GM12878 (cell line): ENCODE measurements around the gene FBXL22. TPM values are rescaled to one million over a fixed set of nuclear protein-coding genes. Genes with fewer than 3 reads are reported as not detected.

Experiments used
- ATAC-seq: fragments of 200-7000 bp; cut with Tn5 transposase; 3 replicates; pipeline ENCODE4 v1.9.1; 2020; ENCODE audit warnings: mild to moderate bottlenecking, moderate library complexity
- BruUV-seq: library from RNA; stranded (reverse); fragments of 400-500 nt; replicated peaks from 2 replicates; lab custom pipeline; 2021; lab: Mats Ljungman, UMichigan
- CTCF ChIA-PET: fragments of 300-600 bp; sonication (Branson Sonifier 250); formaldehyde crosslinking; extraction: SDS; loops from one replicate; lab custom pipeline; 2021; ENCODE audit warnings: inconsistent platforms; lab: Yijun Ruan, JAX
- POLR2A ChIA-PET: fragments of 350-600 bp; formaldehyde crosslinking; extraction: SDS; loops from one replicate; lab custom pipeline; 2021; ENCODE audit warnings: inconsistent platforms; lab: Charles Lee
- RAD21 ChIA-PET: fragments of 300-600 bp; sonication (Branson Sonifier 250); formaldehyde crosslinking; loops from one replicate; lab custom pipeline; 2023; ENCODE audit warnings: antibody characterized with exemption; ENCODE audit not compliant: unreplicated experiment; lab: Charles Lee
- SMC1A ChIA-PET: fragments of 300-600 bp; sonication (Branson Sonifier 250); formaldehyde crosslinking; loops from one replicate; lab custom pipeline; 2023; ENCODE audit not compliant: unreplicated experiment, uncharacterized antibody; lab: Charles Lee
- DNase-seq: peaks from one replicate; pipeline ENCODE4 v3.0.0-alpha.2; 2011; ENCODE audit warnings: low read depth, low spot score
- FAIRE-seq: peaks from 3 replicates; lab custom pipeline; 2011; peaks lifted over from hg19 to GRCh38; lab: Jason Lieb, UNC
- H2AFZ ChIP-seq: 2 replicates; pipeline ENCODE4 v1.6.0; 2011; ENCODE audit warnings: low read depth, low read length, control low read depth; ENCODE audit not compliant: control insufficient read depth
- H3K27ac ChIP-seq: 2 replicates; pipeline ENCODE4 v1.5.1; 2011; ENCODE audit warnings: control low read depth; ENCODE audit not compliant: control insufficient read depth, insufficient read depth
- H3K27me3 ChIP-seq, 2 experiments: replicated peaks in 1 of 2; 2 replicates each; pipeline versions ENCODE4 v1.6.0 to v1.6.1; 2011; ENCODE audit warnings: low read length in 1 of 2; ENCODE audit not compliant: control insufficient read depth in 2 of 2, insufficient read depth in 2 of 2
- H3K36me3 ChIP-seq, 2 experiments: 2 replicates each; pipeline ENCODE4 v1.5.1; 2011; ENCODE audit warnings: low read length in 1 of 2; ENCODE audit not compliant: control insufficient read depth in 2 of 2, insufficient read depth in 2 of 2
- H3K4me1 ChIP-seq: 2 replicates; pipeline ENCODE4 v1.6.1; 2011; ENCODE audit warnings: mild to moderate bottlenecking, low read length, moderate library complexity, mixed read lengths; ENCODE audit not compliant: control insufficient read depth, insufficient read depth
- H3K4me2 ChIP-seq: 2 replicates; pipeline ENCODE4 v1.6.0; 2011; ENCODE audit warnings: control low read depth; ENCODE audit not compliant: control insufficient read depth, insufficient read depth
- H3K4me3 ChIP-seq: fragments of 200-600 bp; sonication (generic); 2 replicates; pipeline ENCODE4 v1.5.1; 2016
- H3K79me2 ChIP-seq: 2 replicates; pipeline ENCODE4 v1.6.0; 2011; ENCODE audit warnings: low read length; ENCODE audit not compliant: control insufficient read depth, insufficient read depth
- H3K9ac ChIP-seq: 2 replicates; pipeline ENCODE4 v1.8.0; 2011; ENCODE audit warnings: low read length, control low read depth, mixed read lengths; ENCODE audit not compliant: control insufficient read depth, insufficient read depth
- H3K9me3 ChIP-seq: replicated peaks from 3 replicates; pipeline ENCODE4 v1.5.1; 2011; ENCODE audit warnings: mild to moderate bottlenecking, low read length; ENCODE audit not compliant: control insufficient read depth, insufficient read depth
- H4K20me1 ChIP-seq: 2 replicates; pipeline ENCODE4 v1.6.0; 2011; ENCODE audit not compliant: control insufficient read depth, insufficient read depth
- CEBPB ChIP-seq, 2 experiments: fragments of 150-350 bp in 1 of 2; IDR thresholded peaks; 2 replicates each; pipeline ENCODE4 v1.6.1; 2012 to 2014; ENCODE audit warnings: low read depth in 2 of 2, low read length in 2 of 2, borderline replicate concordance in 1 of 2, inconsistent platforms in 1 of 2
- CREB1 ChIP-seq: IDR thresholded peaks from 2 replicates; pipeline ENCODE4 v1.6.1; 2012; ENCODE audit warnings: low read depth, mild to moderate bottlenecking, inconsistent platforms
- HDAC2 ChIP-seq: fragments of 200-600 bp; sonication (generic); IDR thresholded peaks from 2 replicates; pipeline ENCODE4 v1.6.1; 2017
- IRF4 ChIP-seq: IDR thresholded peaks from 2 replicates; pipeline ENCODE4 v1.6.1; 2011; ENCODE audit warnings: low read depth, low read length
- KAT2A ChIP-seq: conservative IDR thresholded peaks from 2 replicates; pipeline ENCODE4 v1.6.1; 2011; ENCODE audit warnings: low read depth, low read length; ENCODE audit not compliant: control insufficient read depth
- KLF5 ChIP-seq: fragments of 450-650 bp; IDR thresholded peaks from 2 replicates; pipeline ENCODE4 v1.6.1; 2014; ENCODE audit warnings: mild to moderate bottlenecking; ENCODE audit not compliant: partially characterized antibody
- PAX8 ChIP-seq: fragments of 450-650 bp; IDR thresholded peaks from 2 replicates; pipeline ENCODE4 v1.6.1; 2017; ENCODE audit warnings: mild to moderate bottlenecking, moderate library complexity
- RCOR1 ChIP-seq: conservative IDR thresholded peaks from 2 replicates; pipeline ENCODE4 v1.6.1; 2012; ENCODE audit warnings: low read depth, low read length, improper control_type of control experiment
- SMC3 ChIP-seq: IDR thresholded peaks from 2 replicates; pipeline ENCODE4 v1.6.1; 2011; ENCODE audit warnings: low read length, improper control_type of control experiment, borderline replicate concordance
- SPI1 ChIP-seq: IDR thresholded peaks from 2 replicates; pipeline ENCODE4 v1.6.1; 2011; ENCODE audit warnings: low read depth, mild to moderate bottlenecking, low read length, moderate library complexity, borderline replicate concordance; ENCODE audit not compliant: insufficient read depth
- TBL1XR1 ChIP-seq: IDR thresholded peaks from 2 replicates; pipeline ENCODE4 v1.6.1; 2012; ENCODE audit warnings: low read depth, low read length, improper control_type of control experiment
- WRNIP1 ChIP-seq: IDR thresholded peaks from 2 replicates; pipeline ENCODE4 v1.6.1; 2011; ENCODE audit warnings: low read depth, low read length, improper control_type of control experiment, borderline replicate concordance
- ZBED1 ChIP-seq: IDR thresholded peaks from 2 replicates; pipeline ENCODE4 v1.6.1; 2016; ENCODE audit warnings: borderline replicate concordance
- ZZZ3 ChIP-seq: IDR thresholded peaks from 2 replicates; pipeline ENCODE4 v1.6.1; 2011; ENCODE audit warnings: low read depth; ENCODE audit not compliant: control insufficient read depth, insufficient read length
- WGBS: methylation state at CpG from one replicate; pipeline ENCODE4 v1.1.6; 2016; ENCODE audit warnings: low lambda C conversion rate; ENCODE audit not compliant: insufficient replicate concordance, insufficient coverage; ENCODE audit errors: missing lambda C conversion rate; 5-methylcytosine and 5-hydroxymethylcytosine counted together
- in situ Hi-C: fragments of 300-500 bp; cut with MboI; formaldehyde crosslinking; loops from 9 replicates; pipeline ENCODE4 v1.14.3; 2018; ENCODE audit warnings: mixed read lengths
- intact Hi-C: fragments of 100-400 bp; cut with micrococcal nuclease; formaldehyde crosslinking; loops from one replicate; pipeline ENCODE4 v1.14.2; 2022; ENCODE audit not compliant: unreplicated experiment
- polyA plus RNA-seq, 11 experiments: library from polyadenylated mRNA; depleted of rRNA in 4 of 11; unstranded in 6 of 11; stranded (reverse) in 5 of 11; fragments of >200 nt; fragmentation: Nextera tagmentation in 4 of 11; fragmentation: Illumina TruSeq in 1 of 11; extraction: Ambion mirVana in 4 of 11; extraction: Trizol in 1 of 11; gene quantifications; 1 replicate in 1 of 11; 2 replicates in 10 of 11; pipeline versions ENCODE4 v1.2.1 to v1.2.3, GENCODE V29; 2011 to 2016; ENCODE audit warnings: inconsistent platforms in 2 of 11, missing spikeins in 2 of 11, low read depth in 1 of 11
- total RNA-seq, 4 experiments: library from RNA; depleted of rRNA in 3 of 4; stranded (reverse); fragments of >200 nt in 3 of 4; fragmentation: Illumina TruSeq in 1 of 4; extraction: Trizol in 1 of 4; gene quantifications; 2 replicates each; pipeline versions ENCODE4 v1.2.1 to v1.2.3, GENCODE V29; 2013 to 2021
- TF ChIP-seq, protein P1 (sequence below): fragments of 150-350 bp; IDR thresholded peaks from 2 replicates; pipeline ENCODE4 v1.6.1; 2014; ENCODE audit warnings: mild to moderate bottlenecking, low read depth, low read length
- TF ChIP-seq, protein P2 (sequence below): IDR thresholded peaks from 2 replicates; pipeline ENCODE4 v1.6.1; 2011; ENCODE audit warnings: mild to moderate bottlenecking, low read depth, low read length, moderate library complexity; ENCODE audit not compliant: insufficient replicate concordance
- TF ChIP-seq, protein P3 (sequence below): fragments of 450-650 bp; IDR thresholded peaks from 2 replicates; pipeline ENCODE4 v1.6.1; 2017; ENCODE audit warnings: low read depth, mild to moderate bottlenecking, moderate library complexity
- TF ChIP-seq, protein P4 (sequence below): fragments of 450-650 bp; IDR thresholded peaks from 2 replicates; pipeline ENCODE4 v1.6.1; 2017; ENCODE audit warnings: antibody characterized with exemption, mild to moderate bottlenecking, moderate library complexity

FBXL22 gene
- total and polyA plus RNA-seq, 10 of the 15 experiments (the other 5 are each of a cell fraction or from before 2014, with no cell fraction given): 0.05 to 2.6 (median 0.52) TPM

DNA sequence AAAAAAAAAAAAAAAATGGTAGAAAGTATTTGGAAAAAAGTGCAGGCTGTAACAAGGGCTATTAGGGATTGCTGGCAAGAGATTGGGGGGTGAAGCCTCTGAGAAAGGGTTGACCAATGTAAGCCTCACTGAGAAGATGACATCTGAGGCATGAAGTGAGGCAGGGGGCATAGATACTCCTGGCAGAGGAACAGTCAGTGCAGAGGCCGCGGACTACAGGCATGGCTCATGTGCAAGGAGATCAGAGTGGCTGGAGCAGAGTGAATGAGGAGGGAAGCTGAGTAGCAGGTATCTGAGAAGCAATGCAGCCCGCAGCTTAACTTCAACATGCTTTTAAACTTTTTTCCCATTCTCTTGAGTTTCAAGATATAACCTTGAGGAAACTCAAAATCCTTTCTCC lies 5.4 kb downstream of the FBXL22 start:
- no peaks in the 10 kb centered on the region for H3K27me3 ChIP-seq
- H3K27ac ChIP-seq: no peak overlapping the region
- H3K4me2 ChIP-seq: no peak overlapping the region
- FAIRE-seq (no peak), ATAC-seq (no peak), DNase-seq (no peak)
- SMC1A ChIA-PET: interaction anchor here (1.0 to 2.0 kb wide), 10 partner anchors 7 to 465 kb away, joined by 3 to 10 read pairs (median 4); no protein-coding TSS in a partner anchor
- no peaks in the 10 kb centered on the region for H4K20me1 ChIP-seq
- no peak overlapping the region for H2AFZ ChIP-seq
- no peaks in the 10 kb centered on the region for H3K9me3 ChIP-seq
- intact Hi-C loops: no loop called here
- H3K79me2 ChIP-seq: peaks cover 17% of the 10 kb centered on the region
- CTCF ChIA-PET: interaction anchor here (0.6 to 11.3 kb wide), 4 partner anchors 8 to 465 kb away, joined by 3 to 272 read pairs (median 13); no protein-coding TSS in a partner anchor
- POLR2A ChIA-PET: interaction anchor here (0.9 to 8.8 kb wide), 2 partner anchors 49 to 97 kb away, joined by 3 to 66 read pairs; partner anchors contain the start of gene USP3
- 98% methylated on average over 3 of the region's 3 CpGs for WGBS
- BruUV-seq: no TSS peak
- in situ Hi-C loops: no loop called here
- no peak overlapping the region for H3K9ac ChIP-seq
- RAD21 ChIA-PET: interaction anchor here (0.6 to 8.2 kb wide), 11 partner anchors 7 to 489 kb away, joined by 3 to 113 read pairs (median 4); partner anchors contain the start of genes APH1B and USP3
- H3K4me1 ChIP-seq: peaks cover 20% of the 10 kb centered on the region
- H3K36me3 ChIP-seq: peaks cover 4 to 5% of the 10 kb centered on the region in 2 experiments; a peak in 3 of 4 replicates
- no peak overlapping the region for H3K4me3 ChIP-seq
- TF ChIP-seq, protein P1, sequence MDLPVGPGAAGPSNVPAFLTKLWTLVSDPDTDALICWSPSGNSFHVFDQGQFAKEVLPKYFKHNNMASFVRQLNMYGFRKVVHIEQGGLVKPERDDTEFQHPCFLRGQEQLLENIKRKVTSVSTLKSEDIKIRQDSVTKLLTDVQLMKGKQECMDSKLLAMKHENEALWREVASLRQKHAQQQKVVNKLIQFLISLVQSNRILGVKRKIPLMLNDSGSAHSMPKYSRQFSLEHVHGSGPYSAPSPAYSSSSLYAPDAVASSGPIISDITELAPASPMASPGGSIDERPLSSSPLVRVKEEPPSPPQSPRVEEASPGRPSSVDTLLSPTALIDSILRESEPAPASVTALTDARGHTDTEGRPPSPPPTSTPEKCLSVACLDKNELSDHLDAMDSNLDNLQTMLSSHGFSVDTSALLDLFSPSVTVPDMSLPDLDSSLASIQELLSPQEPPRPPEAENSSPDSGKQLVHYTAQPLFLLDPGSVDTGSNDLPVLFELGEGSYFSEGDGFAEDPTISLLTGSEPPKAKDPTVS: no peak
- TF ChIP-seq, protein P2, sequence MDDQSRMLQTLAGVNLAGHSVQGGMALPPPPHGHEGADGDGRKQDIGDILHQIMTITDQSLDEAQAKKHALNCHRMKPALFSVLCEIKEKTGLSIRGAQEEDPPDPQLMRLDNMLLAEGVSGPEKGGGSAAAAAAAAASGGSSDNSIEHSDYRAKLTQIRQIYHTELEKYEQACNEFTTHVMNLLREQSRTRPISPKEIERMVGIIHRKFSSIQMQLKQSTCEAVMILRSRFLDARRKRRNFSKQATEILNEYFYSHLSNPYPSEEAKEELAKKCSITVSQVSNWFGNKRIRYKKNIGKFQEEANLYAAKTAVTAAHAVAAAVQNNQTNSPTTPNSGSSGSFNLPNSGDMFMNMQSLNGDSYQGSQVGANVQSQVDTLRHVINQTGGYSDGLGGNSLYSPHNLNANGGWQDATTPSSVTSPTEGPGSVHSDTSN: no peak
- TF ChIP-seq TBL1XR1 (no peak), ZZZ3 (no peak), CEBPB (IDR thresholded peaks at IDR 0.05; ENCODE audit: borderline replicate concordance in 1 of 2, low read depth in 2 of 2, low read length in 2 of 2) (no peak), KAT2A (no peak), WRNIP1 (no peak), PAX8 (no peak), HDAC2 (no peak), SPI1 (no peak), KLF5 (no peak), IRF4 (no peak), RCOR1 (no peak), CREB1 (no peak), SMC3 (no peak), ZBED1 (no peak)
- TF ChIP-seq, protein P3, sequence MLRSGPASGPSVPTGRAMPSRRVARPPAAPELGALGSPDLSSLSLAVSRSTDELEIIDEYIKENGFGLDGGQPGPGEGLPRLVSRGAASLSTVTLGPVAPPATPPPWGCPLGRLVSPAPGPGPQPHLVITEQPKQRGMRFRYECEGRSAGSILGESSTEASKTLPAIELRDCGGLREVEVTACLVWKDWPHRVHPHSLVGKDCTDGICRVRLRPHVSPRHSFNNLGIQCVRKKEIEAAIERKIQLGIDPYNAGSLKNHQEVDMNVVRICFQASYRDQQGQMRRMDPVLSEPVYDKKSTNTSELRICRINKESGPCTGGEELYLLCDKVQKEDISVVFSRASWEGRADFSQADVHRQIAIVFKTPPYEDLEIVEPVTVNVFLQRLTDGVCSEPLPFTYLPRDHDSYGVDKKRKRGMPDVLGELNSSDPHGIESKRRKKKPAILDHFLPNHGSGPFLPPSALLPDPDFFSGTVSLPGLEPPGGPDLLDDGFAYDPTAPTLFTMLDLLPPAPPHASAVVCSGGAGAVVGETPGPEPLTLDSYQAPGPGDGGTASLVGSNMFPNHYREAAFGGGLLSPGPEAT: no peak
- TF ChIP-seq, protein P4, sequence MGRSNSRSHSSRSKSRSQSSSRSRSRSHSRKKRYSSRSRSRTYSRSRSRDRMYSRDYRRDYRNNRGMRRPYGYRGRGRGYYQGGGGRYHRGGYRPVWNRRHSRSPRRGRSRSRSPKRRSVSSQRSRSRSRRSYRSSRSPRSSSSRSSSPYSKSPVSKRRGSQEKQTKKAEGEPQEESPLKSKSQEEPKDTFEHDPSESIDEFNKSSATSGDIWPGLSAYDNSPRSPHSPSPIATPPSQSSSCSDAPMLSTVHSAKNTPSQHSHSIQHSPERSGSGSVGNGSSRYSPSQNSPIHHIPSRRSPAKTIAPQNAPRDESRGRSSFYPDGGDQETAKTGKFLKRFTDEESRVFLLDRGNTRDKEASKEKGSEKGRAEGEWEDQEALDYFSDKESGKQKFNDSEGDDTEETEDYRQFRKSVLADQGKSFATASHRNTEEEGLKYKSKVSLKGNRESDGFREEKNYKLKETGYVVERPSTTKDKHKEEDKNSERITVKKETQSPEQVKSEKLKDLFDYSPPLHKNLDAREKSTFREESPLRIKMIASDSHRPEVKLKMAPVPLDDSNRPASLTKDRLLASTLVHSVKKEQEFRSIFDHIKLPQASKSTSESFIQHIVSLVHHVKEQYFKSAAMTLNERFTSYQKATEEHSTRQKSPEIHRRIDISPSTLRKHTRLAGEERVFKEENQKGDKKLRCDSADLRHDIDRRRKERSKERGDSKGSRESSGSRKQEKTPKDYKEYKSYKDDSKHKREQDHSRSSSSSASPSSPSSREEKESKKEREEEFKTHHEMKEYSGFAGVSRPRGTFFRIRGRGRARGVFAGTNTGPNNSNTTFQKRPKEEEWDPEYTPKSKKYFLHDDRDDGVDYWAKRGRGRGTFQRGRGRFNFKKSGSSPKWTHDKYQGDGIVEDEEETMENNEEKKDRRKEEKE: no peak
